Measurements from ENCODE around the gene TXLNB. TPM values are rescaled to one million over a fixed set of nuclear protein-coding genes. Genes with fewer than 3 reads are reported as not detected.

TXLNB gene
- total RNA-seq, 1 experiment from 2014 or later, result not detected

DNA sequence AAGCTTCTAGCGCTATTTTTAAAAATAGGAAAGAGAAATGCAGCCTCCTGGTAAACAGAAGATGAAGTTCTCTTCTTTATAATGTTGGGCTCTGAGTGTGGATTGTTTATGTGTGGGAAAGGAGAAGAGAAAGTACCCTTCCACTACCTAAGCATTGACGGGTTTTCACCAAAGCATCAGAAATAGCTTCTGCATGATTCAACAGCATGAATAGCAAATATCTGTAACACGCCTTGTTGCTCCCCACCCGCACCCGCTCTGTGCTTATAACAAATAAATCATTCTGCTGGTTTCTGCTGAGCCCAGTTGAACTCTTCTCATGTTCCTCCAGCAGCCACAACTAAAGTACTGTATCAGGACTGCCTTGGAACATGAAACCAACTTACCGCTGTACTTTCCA lies 20.7 kb downstream of the TXLNB start:
- Histone ChIP-seq H3K36me3 (ENCODE audit: control insufficient read depth, insufficient read depth, low read length) (no peaks in the 10 kb centered on the region), H3K9me3 (ENCODE audit: control insufficient read depth, insufficient read depth, low read depth, low read length) (no peaks in the 10 kb centered on the region), H3K4me3 (ENCODE audit: low read depth in 2 of 2, low read length in 2 of 2) (no peak overlapping the region), H3K27ac (ENCODE audit: low read length) (no peak overlapping the region), H3K27me3 (ENCODE audit: control insufficient read depth, insufficient read depth, low read length) (no peaks in the 10 kb centered on the region), H3K4me1 (ENCODE audit: control insufficient read depth, insufficient read depth, low read length) (no peaks in the 10 kb centered on the region)
- ATAC-seq (no peak), DNase-seq (ENCODE audit: low read depth, low spot score) (no peak)
- intact Hi-C loops (cut with micrococcal nuclease; ENCODE audit: unreplicated experiment) (no loop called here), in situ Hi-C loops (cut with HindIII; ENCODE audit: low pct_unique_long_range_greater_than_20kb, low sequenced_read_pairs) (no loop called here)
- TF ChIP-seq REST (IDR thresholded peaks at IDR 0.05; ENCODE audit: insufficient read depth in 1 of 2, low read depth in 2 of 2, low read length in 1 of 2), result no peak
- TF ChIP-seq POLR2AphosphoS5 (IDR thresholded peaks at IDR 0.05; ENCODE audit: low read depth, low read length), result no peak
- TF ChIP-seq SIN3A (IDR thresholded peaks at IDR 0.05; ENCODE audit: borderline replicate concordance, insufficient read depth, low read depth, low read length), result no peak
- TF ChIP-seq, protein P1, sequence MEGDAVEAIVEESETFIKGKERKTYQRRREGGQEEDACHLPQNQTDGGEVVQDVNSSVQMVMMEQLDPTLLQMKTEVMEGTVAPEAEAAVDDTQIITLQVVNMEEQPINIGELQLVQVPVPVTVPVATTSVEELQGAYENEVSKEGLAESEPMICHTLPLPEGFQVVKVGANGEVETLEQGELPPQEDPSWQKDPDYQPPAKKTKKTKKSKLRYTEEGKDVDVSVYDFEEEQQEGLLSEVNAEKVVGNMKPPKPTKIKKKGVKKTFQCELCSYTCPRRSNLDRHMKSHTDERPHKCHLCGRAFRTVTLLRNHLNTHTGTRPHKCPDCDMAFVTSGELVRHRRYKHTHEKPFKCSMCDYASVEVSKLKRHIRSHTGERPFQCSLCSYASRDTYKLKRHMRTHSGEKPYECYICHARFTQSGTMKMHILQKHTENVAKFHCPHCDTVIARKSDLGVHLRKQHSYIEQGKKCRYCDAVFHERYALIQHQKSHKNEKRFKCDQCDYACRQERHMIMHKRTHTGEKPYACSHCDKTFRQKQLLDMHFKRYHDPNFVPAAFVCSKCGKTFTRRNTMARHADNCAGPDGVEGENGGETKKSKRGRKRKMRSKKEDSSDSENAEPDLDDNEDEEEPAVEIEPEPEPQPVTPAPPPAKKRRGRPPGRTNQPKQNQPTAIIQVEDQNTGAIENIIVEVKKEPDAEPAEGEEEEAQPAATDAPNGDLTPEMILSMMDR (IDR thresholded peaks at IDR 0.05), result no peak
- no peak for TF ChIP-seq TCF7L2 (IDR thresholded peaks at IDR 0.05; ENCODE audit: low read depth, low read length)
- ChIA-PET CTCF (no interaction called here), POLR2A (no interaction called here)
- BruUV-seq (replicated peaks), result no TSS peak

- in situ Hi-C loops (cut with HindIII; ENCODE audit: low pct_unique_long_range_greater_than_20kb, low sequenced_read_pairs), result no loop called here
- CTCF ChIA-PET, result no interaction called here
- no peaks in the 10 kb centered on the region for H3K9me3 ChIP-seq (ENCODE audit: control insufficient read depth, insufficient read depth, low read depth, low read length)
- no peak overlapping the region for H3K4me3 ChIP-seq (ENCODE audit: low read depth in 2 of 2, low read length in 2 of 2)
- ATAC-seq (no peak), DNase-seq (ENCODE audit: low read depth, low spot score) (no peak)
- H3K27ac ChIP-seq (ENCODE audit: low read length), result no peak overlapping the region
- intact Hi-C loops (cut with micrococcal nuclease; ENCODE audit: unreplicated experiment), result no loop called here
- no peaks in the 10 kb centered on the region for H3K27me3 ChIP-seq (ENCODE audit: control insufficient read depth, insufficient read depth, low read length)
- no peaks in the 10 kb centered on the region for H3K36me3 ChIP-seq (ENCODE audit: control insufficient read depth, insufficient read depth, low read length)
- POLR2A ChIA-PET, result no interaction called here
- no peaks in the 10 kb centered on the region for H3K4me1 ChIP-seq (ENCODE audit: control insufficient read depth, insufficient read depth, low read length)
- TF ChIP-seq SIN3A (IDR thresholded peaks at IDR 0.05; ENCODE audit: borderline replicate concordance, insufficient read depth, low read depth, low read length) (no peak), POLR2AphosphoS5 (IDR thresholded peaks at IDR 0.05; ENCODE audit: low read depth, low read length) (no peak), REST (IDR thresholded peaks at IDR 0.05; ENCODE audit: insufficient read depth in 1 of 2, low read depth in 2 of 2, low read length in 1 of 2) (no peak), TCF7L2 (IDR thresholded peaks at IDR 0.05; ENCODE audit: low read depth, low read length) (no peak)
- TF ChIP-seq, protein P1 (IDR thresholded peaks at IDR 0.05), result no peak
- BruUV-seq (replicated peaks), result no TSS peak
Measured at GRCh38 chr6:139270249-139270648, 21.5 kb downstream of the TXLNB start.
